Activated CD8-positive, alpha-beta memory T cell treated with anti-CD3 and anti-CD28 coated beads for 48 hours (primary cell): Measurements from ENCODE around the gene TEX264.
"Not testable (repeated sequence)": the region's sequence is repeated elsewhere in the genome, so short reads cannot be mapped to it uniquely, and the experiment has no call there.

Experiments
- DNase-seq, 3 experiments: peaks; one replicate each; pipeline ENCODE4 v3.0.0-alpha.2; 2020; ENCODE audit warnings: low read depth in 2 of 3, low spot score in 2 of 3

Gene TEX264

DNA sequence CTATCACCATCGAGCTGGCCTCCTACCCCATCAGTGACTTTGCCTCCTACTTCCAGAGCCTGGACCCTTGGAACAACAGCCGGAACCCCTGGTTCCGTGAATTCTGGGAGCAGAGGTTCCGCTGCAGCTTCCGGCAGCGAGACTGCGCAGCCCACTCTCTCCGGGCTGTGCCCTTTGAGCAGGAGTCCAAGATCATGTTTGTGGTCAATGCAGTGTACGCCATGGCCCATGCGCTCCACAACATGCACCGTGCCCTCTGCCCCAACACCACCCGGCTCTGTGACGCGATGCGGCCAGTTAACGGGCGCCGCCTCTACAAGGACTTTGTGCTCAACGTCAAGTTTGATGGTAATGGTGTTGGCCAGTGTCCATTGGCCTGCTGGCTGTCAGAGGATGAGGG is 41.9 kb downstream of the TEX264 start:
- no peak for DNase-seq

DNA sequence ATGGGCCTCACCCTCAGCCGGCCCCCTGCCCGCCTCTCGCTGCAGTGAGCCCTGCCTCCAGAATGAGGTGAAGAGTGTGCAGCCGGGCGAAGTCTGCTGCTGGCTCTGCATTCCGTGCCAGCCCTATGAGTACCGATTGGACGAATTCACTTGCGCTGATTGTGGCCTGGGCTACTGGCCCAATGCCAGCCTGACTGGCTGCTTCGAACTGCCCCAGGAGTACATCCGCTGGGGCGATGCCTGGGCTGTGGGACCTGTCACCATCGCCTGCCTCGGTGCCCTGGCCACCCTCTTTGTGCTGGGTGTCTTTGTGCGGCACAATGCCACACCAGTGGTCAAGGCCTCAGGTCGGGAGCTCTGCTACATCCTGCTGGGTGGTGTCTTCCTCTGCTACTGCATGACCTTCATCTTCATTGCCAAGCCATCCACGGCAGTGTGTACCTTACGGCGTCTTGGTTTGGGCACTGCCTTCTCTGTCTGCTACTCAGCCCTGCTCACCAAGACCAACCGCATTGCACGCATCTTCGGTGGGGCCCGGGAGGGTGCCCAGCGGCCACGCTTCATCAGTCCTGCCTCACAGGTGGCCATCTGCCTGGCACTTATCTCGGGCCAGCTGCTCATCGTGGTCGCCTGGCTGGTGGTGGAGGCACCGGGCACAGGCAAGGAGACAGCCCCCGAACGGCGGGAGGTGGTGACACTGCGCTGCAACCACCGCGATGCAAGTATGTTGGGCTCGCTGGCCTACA is 44.4 kb downstream of the TEX264 start:
- no peak for DNase-seq

DNA sequence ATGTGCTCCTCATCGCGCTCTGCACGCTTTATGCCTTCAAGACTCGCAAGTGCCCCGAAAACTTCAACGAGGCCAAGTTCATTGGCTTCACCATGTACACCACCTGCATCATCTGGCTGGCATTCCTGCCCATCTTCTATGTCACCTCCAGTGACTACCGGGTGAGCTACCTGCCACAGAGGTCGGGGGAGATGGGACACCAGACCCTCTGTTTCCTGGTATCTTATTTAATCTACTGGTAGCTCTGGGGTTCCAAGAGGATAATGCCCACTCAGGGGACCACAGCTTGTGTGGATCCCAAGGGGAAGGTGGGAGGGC is 44.9 kb downstream of the TEX264 start:
- no peak for DNase-seq

DNA sequence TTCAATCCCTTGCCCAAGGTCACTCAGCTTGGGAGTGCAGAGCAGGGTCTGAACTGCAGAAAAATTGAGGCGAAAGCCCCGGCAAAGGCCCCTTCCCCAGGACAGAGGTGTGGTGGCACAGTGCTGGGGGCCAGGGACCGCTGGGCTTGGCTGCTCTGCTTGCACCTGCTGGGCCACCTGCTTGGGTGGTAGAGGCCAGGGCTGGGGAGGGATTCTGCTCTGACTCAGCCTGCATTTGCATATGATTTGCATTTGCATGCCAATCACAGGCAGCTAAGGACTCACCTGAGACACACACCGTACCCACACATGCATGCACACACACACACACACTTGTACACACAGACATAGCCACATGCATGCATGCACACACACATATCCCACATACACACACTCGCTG is 45.8 kb downstream of the TEX264 start:
- DNase-seq: no peak

DNA sequence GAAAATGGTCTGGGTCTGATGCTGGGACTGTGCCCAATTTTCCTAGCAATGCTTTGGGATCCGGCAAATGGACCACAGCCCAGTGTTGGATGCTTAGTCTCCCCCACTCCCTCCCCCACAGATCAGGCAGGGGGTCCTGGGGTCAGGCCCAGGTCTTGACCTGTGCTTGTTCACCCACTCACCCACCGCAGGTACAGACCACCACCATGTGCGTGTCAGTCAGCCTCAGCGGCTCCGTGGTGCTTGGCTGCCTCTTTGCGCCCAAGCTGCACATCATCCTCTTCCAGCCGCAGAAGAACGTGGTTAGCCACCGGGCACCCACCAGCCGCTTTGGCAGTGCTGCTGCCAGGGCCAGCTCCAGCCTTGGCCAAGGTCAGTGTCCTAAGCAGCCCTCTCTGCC is 46.4 kb downstream of the TEX264 start:
- DNase-seq: no peak

DNA sequence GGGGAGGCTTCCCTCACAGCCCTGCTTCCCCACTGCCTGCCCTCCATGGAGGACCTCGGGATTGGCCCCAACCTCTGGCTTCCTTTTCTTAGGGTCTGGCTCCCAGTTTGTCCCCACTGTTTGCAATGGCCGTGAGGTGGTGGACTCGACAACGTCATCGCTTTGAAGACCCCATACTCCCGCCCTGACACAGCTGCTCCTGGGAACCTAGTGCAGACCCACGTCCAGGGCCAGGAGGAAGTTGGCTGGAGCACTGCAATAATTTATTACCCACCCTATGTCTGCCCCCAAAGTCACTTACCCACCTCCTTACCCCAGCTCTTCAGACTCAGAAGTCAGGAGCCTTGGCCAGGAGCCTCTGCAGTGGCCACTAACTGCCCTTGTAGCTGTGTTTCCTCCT is 46.9 kb downstream of the TEX264 start:
- no peak for DNase-seq

DNA sequence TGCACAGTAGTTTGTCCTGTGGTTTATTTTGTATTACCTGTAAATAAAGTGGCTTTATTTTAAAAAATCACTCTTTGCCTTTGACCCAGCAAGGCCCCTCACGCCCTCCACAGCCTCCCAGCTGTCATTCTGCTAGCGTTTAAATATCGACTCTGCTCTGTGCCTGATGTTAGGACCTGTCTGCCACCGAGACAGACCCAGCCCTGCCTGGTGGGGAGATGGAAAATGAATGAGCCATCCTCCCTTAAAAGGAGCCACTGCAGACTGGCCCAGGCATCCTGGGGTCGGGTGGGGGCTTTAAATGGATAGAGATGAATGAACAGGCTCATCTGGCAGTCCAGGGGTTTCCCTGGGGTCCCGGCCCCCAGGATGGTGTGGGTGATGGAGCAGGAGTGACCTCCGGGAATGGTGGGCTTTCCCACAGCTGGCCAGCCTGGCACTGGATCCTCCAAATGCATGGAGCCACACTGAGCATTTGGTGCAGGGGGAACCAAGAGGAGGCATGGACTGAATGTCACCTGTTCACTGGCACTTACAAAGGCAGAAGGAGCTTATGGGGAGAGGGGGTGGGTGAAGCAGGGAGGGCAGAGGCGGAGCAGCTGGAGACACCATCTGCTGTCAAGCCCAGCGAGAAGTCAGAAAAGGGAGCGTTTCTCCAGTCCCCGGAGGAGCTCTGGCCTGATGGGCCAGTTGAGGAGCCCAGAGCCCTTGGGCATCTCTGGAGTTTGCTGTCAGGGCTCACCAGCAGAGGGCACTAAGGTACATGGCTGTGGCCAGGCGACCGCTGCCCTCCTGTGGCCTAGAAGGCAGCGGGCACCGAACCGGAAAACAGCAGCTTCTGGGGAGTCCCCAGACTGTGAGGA is 47.7 kb downstream of the TEX264 start:
- DNase-seq: peak; percentile 38 to 55 (median 47)

DNA sequence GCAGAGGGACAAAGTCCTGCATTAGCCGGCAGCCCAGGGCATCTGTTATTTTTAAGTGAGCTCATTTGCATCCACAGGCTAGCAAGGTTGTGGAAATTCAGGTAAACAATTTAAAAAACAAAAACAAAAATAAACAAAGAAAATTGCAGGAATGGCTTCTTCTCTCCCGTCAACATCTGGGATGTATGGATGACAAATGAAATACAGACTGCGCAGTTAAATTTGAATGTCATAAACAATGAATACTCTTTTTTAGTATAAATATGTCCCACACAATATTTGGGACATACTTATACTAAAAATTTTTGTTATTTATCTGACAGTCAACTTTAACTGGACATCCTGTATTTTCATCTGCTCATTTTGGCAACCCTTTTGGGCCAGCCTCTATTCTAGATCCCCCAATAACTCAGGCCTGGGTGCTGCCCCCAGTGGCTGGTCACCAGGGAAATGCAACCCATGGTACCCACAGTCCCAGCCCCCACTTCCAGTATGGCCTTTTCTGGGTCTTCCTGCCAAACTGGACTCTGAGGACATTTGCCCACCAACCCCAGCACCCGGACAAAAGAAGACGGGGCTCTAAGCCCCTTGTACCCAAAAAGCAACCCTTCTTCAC is 48.5 kb downstream of the TEX264 start:
- no peak for DNase-seq

DNA sequence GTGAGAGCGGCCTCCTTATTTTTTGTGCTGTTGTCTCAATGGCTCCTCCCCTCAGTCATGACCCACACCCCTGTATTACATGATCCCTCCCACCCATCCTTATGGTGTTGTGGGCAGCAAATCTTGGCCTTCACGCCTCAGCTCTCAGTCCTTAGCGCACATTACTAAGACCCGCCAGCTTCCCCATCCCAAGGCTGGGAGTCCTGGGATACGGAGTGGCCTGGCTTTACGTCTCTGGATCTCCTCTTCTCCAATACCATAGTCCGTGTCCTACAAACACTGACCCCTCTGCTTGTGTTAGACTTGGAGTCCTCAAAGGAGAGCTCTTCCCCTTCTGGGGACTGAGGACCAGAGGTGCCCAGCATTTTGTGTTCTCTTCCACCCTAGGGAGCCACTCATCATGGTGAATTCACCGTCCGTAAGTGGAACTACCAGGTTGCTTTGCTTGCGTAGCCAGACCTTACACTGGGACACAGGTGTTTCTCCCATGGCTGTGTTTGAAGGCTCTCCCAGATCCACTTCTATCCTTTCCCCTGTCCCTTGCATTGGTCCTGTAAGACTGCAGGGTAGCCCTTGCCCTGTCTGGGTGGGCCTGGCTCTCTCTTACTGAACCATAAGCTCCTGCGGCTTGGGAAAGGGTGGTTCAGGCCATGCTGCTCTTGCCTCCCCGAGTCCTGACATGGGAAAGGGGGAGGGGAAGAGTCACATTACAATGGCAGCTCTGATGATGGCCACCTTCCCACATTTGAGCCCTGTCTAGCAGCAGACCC is 49.4 kb downstream of the TEX264 start:
- DNase-seq: no peak

DNA sequence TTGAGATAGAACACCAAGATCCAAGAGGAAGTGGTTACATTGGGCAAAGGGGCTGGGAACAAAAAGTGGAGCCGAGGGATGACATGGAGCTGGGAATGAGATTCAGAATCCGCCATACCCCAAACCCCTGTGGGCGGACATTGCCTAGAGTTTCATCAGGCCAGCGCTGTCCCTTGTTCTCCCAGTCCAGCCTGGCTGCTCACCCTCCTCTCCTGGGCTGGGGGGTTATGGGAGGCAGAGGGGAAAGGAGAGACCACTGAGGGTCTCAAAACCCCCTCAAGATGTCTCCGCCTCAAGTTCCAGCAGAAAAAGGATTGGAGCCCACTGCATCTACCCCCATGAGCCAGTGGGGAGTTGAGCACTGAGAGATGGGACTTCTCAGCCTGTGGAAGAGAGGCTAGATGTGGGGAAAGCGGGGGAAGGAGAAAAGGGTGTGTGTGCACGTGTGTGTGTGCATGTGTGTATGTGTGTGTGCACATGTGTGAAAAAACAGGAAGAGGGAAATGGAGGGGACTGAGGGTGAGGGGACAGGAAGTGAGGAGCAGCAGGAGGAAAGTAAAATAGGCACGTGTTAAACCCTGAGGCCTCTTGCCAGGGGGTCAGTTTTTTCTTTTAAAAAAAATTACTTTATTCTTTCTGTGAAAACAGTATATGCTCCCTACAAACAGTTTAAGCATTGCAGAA is 50.2 kb downstream of the TEX264 start:
- DNase-seq: no peak

DNA sequence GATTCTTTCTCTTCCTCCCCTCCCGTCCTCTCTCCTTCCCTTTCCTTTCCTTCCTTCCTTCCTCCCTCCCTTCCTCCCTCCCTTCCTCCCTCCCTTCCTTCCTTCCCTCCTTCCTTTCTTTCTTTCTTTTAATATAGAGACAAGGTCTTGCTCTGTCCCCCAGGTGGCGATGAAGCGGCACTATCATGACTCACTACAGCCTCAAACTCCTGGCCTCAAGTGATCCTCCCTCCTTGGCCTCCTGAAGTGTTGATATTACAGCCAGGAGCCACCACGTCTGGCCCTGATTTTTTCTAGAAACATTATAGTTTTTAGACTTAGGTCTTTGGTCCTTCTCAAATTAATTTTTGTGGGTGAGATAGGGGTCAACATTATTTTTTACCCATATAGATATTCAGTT is 51.3 kb downstream of the TEX264 start:
- no peak for DNase-seq

DNA sequence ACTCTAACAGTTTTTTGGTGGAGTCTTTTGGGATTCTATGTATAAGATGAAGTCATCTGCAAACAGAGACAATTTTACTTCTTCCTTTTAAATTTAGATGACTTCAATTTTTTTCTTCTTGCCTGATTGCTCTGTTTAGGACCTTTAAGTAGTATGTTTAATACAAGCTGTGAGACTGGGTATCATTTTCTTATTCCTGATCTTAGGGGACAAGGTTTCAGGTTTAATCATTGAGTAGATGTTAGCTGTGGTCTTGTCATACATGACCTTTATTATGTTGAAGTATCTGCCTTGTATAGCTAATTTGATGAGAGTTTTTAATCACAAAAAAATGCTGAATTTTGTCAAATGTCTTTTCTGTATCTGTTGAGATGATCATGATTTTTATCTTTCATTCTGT is 56.4 kb downstream of the TEX264 start:
- no peak for DNase-seq

DNA sequence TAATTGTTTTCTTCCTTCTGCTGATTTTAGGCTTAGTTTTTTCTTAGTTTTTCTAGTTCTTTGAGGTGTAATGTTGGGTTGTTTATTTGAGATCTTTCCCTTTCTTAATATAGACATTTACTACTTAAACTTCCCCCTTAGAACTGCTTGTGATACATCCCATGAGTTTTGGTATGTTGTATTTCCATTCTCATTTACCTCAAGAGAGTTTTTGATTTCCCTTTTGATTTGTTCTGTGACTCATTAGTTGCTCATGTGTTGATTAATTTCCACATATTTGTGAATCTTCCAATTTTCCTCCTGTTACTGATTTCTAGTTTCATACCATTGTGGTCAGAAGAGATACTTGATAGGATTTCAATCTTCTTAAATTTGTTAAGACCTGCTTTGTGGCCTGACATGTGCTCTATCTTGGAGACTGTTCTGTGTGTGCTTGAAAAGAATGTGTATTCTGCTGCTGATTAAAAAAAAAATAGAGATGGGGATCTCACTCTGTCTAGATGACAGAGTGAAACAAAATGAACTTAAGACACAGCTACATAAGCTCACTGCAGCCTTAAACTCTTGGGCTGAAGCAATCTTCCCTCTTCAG is 58.1 kb downstream of the TEX264 start:
- DNase-seq: no peak

DNA sequence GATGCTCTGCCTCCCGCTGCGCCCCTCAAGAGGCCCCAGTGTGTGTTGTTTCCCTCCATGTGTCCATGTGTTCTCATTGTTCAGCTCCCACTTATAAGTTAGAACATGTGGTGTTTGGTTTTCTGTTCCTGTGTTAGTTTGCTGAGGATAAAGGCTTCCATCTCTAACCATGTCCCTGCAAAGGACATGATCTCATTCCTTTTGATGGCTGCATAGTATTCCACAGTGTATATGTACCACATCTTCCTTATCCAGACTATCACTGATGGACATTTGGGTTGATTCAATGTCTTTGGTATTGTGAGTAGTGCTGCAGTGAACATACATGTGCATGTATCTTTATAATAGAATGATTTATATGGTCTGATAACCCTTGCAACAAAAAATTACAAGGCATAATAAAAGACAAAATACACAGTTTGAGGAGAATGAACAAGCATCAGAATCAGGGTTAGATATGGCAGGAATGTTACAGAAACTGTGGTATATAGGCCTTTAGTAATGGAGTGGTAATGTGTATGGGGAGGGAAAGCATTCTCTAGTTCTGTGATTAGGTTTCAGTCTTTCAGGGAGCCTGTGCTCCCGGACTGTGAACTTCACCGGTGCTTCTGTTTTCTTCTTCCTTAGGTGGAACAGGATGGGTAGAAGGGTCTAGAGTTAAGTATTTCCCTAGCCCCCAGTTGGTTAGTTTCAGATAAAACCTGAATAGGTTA is 63.0 kb downstream of the TEX264 start:
- DNase-seq: no peak

DNA sequence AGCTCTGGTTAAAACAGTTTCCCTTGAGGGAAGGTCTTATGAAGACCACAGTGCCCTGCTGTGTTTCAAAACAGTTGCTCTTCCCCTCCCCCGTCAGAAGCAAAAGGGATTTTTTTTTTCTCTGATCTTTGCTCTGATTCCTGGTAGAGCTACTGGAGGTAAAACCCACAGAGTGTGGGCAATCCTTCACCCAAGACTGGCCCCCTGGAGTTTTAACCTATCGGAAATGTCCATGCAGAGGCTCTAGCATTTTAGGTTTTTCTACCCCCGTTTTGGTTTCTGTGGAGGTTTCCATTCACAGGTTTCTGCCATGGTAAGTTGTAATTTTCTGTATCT is 63.5 kb downstream of the TEX264 start:
- DNase-seq: no peak

DNA sequence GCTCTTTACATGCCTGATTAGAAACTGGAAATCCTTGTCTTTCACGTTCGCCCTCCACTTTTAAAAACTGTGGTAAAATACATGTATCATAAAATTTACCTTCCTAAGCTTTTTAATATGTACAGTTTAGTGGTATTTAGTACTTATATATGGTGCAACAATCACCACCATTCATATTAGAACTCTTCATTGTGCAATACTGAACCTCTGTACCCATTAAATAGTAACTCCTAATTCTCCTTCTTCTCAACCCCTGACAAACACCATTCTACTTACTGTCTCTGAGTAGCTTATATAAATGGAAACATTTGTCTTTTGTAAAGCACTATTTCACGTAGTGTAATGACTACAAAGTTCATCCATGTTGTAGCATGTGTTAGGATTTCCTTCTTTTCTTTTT is 64.0 kb downstream of the TEX264 start:
- DNase-seq: no peak

DNA sequence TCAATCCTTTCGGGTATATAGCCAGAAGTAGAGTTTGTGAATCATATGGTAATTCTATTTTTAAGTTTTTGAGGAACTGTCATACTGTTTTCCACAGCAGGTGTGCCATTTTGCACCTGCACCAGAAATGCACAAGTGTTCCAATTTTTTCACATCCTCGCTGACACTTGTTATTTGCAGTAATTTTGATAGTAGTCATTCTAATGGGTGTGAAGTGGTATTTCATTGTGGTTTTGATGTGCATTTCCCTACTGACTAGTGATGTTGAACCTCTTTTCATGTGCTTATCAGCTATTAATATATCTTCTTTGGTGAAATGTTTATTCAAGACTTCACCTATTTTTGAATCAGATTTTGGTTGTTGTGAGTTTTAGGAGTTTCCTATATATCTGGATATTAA is 64.9 kb downstream of the TEX264 start:
- DNase-seq: no peak

DNA sequence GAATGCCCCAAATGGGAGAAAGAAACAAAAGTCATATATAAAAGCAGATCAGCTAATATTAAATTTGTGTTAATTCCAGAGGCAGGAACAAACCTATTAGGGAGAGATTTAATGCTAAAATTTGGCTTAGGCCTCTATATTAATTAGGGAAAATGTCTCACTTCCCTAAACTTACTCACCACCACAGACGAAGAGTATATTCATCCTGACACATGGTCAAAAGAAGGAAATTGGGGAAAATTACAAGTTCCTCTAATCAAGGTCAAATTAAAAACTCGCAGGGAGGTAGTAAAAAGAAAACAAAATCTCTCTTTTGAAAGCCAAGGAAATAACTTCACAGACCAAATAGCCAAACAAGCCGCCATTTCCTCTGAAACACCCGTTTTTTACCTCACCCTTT is 68.1 kb downstream of the TEX264 start:
- DNase-seq: no peak

DNA sequence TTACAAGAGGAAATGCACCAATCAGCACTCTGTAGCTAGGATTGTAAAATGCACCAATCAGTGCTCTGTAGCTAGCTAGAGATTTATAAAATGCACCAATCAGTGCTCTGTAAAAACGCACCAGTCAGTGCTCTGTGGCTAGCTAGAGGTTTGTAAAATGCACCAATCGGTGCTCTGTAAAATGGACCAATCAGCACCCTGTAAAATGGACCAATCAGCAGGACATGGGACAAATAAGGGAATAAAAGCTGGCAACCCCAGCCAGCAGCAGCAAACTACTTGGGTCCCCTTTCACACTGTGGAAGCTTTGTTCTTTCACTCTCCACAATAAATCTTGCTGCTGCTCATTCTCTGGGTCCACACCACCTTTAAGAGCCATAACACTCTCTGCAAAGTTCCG is 71.3 kb downstream of the TEX264 start:
- DNase-seq: not testable (repeated sequence)

DNA sequence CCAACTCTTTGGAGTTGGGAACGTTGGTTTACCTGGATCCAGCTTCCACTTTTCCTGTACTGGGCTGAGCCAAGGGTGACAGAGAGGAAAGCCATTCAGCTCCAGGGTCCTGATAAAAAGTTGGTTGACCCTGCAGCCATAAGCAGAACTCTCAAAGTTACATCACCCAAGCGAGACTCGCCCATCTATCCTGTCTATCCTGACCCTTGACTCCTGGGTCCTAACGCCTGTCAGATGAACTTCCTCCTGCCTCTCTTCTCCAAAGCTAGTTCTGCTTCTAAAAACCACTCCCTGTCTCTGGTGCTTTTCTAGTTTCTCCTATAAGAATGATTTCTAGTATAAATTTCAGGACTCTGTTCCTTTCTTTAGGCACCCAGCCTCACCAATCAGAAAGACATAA is 71.9 kb downstream of the TEX264 start:
- DNase-seq: not testable (repeated sequence)
